NOMO-1 treated with dmso at 0.1 percent for 144 hours (cell line): Measurements from ENCODE around the gene RGS12.

Source experiments
- DNase-seq: peaks from one replicate; lab custom pipeline; 2025; ENCODE audit not compliant: unreplicated experiment; lab: John Stamatoyannopoulos, UW

RGS12 gene

GRCh38 chr4:3269991-3270611 lies 22.7 kb upstream of the RGS12 start:
- no peak for DNase-seq

GRCh38 chr4:3271131-3271530 lies 21.7 kb upstream of the RGS12 start:
- DNase-seq, result no peak

GRCh38 chr4:3276986-3277385 lies 15.8 kb upstream of the RGS12 start:
- no peak for DNase-seq

GRCh38 chr4:3280466-3280865 lies 12.4 kb upstream of the RGS12 start:
- DNase-seq, result no peak

- DNase-seq, result no peak
Observed at GRCh38 chr4:3283483-3283882, 9.3 kb upstream of the RGS12 start.

- no peak for DNase-seq
Observed at GRCh38 chr4:3283916-3284315, 8.9 kb upstream of the RGS12 start.

GRCh38 chr4:3284734-3285557 lies 7.9 kb upstream of the RGS12 start:
- no peak for DNase-seq

GRCh38 chr4:3285558-3286334 lies 7.1 kb upstream of the RGS12 start:
- peak; percentile 92 for DNase-seq

GRCh38 chr4:3286335-3287175 lies 6.3 kb upstream of the RGS12 start:
- no peak for DNase-seq

GRCh38 chr4:3287271-3287971 lies 5.4 kb upstream of the RGS12 start:
- DNase-seq, result no peak

- DNase-seq, result no peak
Observed at GRCh38 chr4:3287972-3288570, 4.8 kb upstream of the RGS12 start.

- DNase-seq, result no peak
Observed at GRCh38 chr4:3288571-3289094, 4.2 kb upstream of the RGS12 start.

- DNase-seq, result no peak
Observed at GRCh38 chr4:3290476-3290875, 2.3 kb upstream of the RGS12 start.

- no peak for DNase-seq
Observed at GRCh38 chr4:3290889-3291321, 1.9 kb upstream of the RGS12 start.

GRCh38 chr4:3291411-3291968 lies 1.3 kb upstream of the RGS12 start:
- no peak for DNase-seq

- DNase-seq, result no peak
Observed at GRCh38 chr4:3291969-3292570, 751 bp upstream of the RGS12 start.

- DNase-seq, result no peak
Observed at GRCh38 chr4:3293401-3294391, 875 bp downstream of the RGS12 start.
